GM12865 (cell line): ENCODE data around the gene TNK2.
"Not testable (repeated sequence)": the region's sequence is repeated elsewhere in the genome, so short reads cannot be mapped to it uniquely, and the experiment has no call there.

Experiments
- DNase-seq: peaks from one replicate; pipeline ENCODE4 v3.0.0; 2010; ENCODE audit warnings: low read depth
- H3K4me3 ChIP-seq: 2 replicates; pipeline ENCODE4 v1.5.1; 2011; ENCODE audit warnings: mild to moderate bottlenecking, low read depth, low read length, control low read depth
- TF ChIP-seq, protein P1 (sequence below): IDR thresholded peaks from 2 replicates; pipeline ENCODE4 v1.5.1; 2011; ENCODE audit warnings: low read length, control low read depth, low read depth, inconsistent platforms; ENCODE audit not compliant: insufficient read depth; ENCODE audit errors: missing control alignments

Gene TNK2

DNA sequence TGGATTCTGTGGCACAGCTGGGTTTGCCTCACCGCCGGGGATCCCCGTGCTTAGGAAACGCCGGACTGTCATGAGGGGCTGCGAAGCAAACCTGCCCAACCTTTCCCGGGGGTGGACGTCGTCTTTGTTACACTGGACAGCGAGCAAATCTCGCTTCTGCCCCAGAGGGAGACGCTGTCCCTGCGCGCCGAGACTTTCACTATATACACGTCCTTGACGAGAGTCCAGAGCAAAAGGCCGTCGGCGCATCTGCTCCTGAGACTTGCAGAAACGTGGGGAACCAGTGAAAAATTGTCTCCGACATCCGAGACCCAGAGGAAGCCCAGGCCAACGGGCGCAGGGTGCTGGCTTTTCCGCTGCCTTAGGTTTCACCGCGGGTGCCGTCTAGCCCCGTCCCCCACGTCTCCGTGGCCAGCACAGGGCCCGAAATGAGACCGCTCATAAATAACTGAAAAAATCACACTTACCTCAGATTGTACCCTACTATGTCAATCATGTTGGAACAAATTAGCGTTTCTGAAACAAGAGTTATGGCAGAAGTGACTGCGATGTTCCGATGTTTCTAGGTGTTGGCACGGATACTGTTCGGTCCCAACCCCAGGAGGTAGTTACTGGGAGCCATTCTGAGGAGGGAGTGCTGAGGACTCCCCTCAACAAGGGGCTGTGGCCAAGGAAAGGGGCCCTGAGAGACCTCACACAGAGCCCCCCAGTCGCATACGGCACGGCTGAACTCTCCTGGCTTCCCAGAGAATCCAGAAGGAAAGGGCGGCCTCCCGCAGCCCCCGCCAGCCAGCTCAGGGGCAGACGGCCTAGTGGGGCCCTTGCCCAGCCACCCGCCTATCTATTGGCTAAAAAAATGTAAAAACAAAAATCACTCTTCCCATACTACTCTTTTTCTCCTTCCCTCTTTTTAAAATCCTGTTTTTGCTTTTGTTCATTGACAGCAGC lies 82.2 kb downstream of the TNK2 start:
- TF ChIP-seq, protein P1, sequence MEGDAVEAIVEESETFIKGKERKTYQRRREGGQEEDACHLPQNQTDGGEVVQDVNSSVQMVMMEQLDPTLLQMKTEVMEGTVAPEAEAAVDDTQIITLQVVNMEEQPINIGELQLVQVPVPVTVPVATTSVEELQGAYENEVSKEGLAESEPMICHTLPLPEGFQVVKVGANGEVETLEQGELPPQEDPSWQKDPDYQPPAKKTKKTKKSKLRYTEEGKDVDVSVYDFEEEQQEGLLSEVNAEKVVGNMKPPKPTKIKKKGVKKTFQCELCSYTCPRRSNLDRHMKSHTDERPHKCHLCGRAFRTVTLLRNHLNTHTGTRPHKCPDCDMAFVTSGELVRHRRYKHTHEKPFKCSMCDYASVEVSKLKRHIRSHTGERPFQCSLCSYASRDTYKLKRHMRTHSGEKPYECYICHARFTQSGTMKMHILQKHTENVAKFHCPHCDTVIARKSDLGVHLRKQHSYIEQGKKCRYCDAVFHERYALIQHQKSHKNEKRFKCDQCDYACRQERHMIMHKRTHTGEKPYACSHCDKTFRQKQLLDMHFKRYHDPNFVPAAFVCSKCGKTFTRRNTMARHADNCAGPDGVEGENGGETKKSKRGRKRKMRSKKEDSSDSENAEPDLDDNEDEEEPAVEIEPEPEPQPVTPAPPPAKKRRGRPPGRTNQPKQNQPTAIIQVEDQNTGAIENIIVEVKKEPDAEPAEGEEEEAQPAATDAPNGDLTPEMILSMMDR, result no peak
- H3K4me3 ChIP-seq, result no peak overlapping the region
- no peak for DNase-seq

DNA sequence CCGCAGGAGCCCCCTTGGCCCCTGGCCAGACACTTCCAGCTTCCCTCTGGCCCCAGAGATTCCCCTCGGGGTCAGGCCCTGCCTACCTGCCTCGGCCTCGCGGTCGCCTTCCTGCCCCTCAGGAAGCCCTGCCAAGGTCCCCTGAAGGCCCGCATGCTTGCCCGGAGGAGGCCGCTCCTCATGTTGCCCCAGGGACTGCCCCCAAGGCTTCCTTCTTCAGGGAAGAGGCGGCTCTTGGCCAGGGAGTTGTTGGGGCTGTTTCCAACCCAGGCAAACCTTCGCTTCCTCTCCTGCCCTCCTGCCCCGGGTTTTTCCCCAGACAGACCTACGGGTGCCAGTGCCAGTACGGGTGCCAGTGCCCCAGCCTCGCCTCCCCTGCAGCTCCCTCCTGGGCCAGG lies 83.2 kb downstream of the TNK2 start:
- TF ChIP-seq, protein P1, result no peak
- DNase-seq, result no peak
- no peak overlapping the region for H3K4me3 ChIP-seq

GRCh38 chr3:195824425-195825190 lies 83.7 kb downstream of the TNK2 start:
- DNase-seq, H3K4me3 ChIP-seq: not testable (repeated sequence)

DNA sequence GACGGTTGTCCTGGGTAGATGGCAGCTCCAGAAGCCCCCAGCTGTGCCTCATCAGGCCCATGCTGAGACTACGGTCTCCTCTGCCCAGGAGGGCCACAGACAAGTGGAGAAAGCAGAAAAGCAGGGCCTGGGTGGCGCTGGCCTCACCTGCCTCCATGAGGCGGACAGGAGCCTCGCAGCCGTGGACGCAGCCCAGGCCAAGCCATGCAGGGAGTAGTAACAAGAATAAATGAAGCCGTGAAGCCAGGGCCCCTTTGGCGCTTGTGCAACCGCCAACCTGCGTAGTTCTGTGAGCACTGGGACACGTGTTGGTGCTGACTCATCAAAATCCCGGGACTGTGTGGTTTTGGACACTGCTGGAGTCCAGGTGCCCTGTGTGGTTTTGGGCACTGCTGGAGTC lies 84.4 kb downstream of the TNK2 start:
- H3K4me3 ChIP-seq, result no peak overlapping the region
- no peak for DNase-seq
- TF ChIP-seq, protein P1, result no peak

DNA sequence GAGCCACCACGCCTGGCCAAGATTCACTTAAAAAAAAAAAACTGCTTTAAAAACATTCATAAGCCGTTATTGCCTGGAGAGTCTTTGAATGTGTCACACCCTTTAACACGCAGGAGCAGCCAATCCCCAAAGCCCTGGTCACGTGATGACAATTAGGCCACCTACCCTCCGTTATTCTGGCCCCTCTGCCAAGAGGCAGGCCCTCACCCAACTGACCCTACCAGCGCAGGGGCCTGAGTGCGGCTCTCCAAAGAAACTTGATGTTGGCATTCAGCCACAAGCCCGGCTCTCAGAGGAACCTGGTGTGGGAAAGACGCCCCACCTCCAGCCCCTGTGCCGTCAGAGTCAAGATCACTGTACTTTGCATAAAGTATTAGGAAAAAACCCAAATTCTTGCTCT lies 85.1 kb downstream of the TNK2 start:
- no peak overlapping the region for H3K4me3 ChIP-seq
- DNase-seq, result no peak
- TF ChIP-seq, protein P1, result no peak

DNA sequence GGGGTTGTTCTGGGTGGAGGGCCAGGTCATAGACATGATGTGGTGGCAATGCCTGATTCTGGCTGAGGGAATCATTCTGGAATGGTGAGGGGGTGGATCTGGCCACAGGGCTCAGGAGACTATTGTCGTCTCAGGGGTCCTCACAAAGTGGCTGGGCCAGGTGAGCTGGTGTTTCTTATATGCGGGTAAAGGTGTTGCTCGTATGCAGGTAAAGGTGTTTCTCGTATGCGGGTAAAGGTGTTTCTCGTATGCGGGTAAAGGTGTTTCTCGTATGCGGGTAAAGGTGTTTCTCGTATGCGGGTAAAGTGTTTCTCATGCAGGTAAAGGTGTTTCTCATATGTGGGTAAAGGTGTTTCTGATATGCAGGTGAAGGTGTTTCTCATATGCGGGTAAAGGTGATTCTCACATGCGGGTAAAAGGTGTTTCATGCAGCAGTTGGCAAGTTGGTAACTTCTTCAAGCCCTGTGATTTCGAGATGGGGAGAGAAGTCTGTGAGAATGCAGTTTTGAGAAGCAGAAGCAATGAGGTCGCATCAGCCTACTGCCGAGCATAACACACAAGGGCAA lies 86.1 kb downstream of the TNK2 start:
- DNase-seq, result no peak
- TF ChIP-seq, protein P1, result no peak
- no peak overlapping the region for H3K4me3 ChIP-seq

- no peak overlapping the region for H3K4me3 ChIP-seq
Measured at GRCh38 chr3:195821403-195822130, 86.8 kb downstream of the TNK2 start.

More at GRCh38 chr3:195821403-195822130, 86.8 kb downstream of the TNK2 start:
- no peak for DNase-seq
- TF ChIP-seq, protein P1, result no peak
